Measurements from ENCODE around the gene LYRM1. TPM values are rescaled to one million over a fixed set of nuclear protein-coding genes. Genes with fewer than 3 reads are reported as not detected.

The LYRM1 gene
- polyA plus RNA-seq, 1 of the 3 experiments (the other 2 are of a cell fraction) = 18.1 TPM

- H2AFZ ChIP-seq (ENCODE audit: low read depth) = no peak overlapping the region
- H3K9me2 ChIP-seq = no peaks in the 10 kb centered on the region
- H3K79me2 ChIP-seq (ENCODE audit: insufficient read depth) = no peaks in the 10 kb centered on the region
- H3K27me3 ChIP-seq (ENCODE audit: insufficient read depth) = no peaks in the 10 kb centered on the region
- H3K4me1 ChIP-seq (ENCODE audit: control insufficient read depth in 1 of 2, insufficient read depth in 2 of 2, low read depth in 1 of 2, low read length in 1 of 2) = peaks cover 0 to 6% of the 10 kb centered on the region in 2 experiments; a peak in 1 of 4 replicates
- H3K36me3 ChIP-seq (replicated peaks in 1 of 2; ENCODE audit: control insufficient read depth in 1 of 2, insufficient read depth in 2 of 2, low read length in 1 of 2) = no peaks in the 10 kb centered on the region
- no peak overlapping the region for H3K9ac ChIP-seq
- no peaks in the 10 kb centered on the region for H3K9me3 ChIP-seq
- no peak overlapping the region for H3K4me3 ChIP-seq (ENCODE audit: low read depth in 2 of 2, low read length in 1 of 2)
- H4K20me1 ChIP-seq (ENCODE audit: insufficient read depth) = no peaks in the 10 kb centered on the region
- no peak overlapping the region for H3K4me2 ChIP-seq
- H3F3A ChIP-seq (replicated peaks; ENCODE audit: insufficient read depth) = peaks cover 9% of the 10 kb centered on the region
- WGBS (ENCODE audit: low lambda C conversion rate) = 98% methylated on average over 10 of the region's 10 CpGs
- H3K27ac ChIP-seq (ENCODE audit: low read depth in 2 of 2, low read length in 1 of 2) = no peak overlapping the region
- no peak for DNase-seq
- TF ChIP-seq, protein P1, sequence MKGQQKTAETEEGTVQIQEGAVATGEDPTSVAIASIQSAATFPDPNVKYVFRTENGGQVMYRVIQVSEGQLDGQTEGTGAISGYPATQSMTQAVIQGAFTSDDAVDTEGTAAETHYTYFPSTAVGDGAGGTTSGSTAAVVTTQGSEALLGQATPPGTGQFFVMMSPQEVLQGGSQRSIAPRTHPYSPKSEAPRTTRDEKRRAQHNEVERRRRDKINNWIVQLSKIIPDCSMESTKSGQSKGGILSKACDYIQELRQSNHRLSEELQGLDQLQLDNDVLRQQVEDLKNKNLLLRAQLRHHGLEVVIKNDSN (IDR thresholded peaks at IDR 0.05; ENCODE audit: borderline replicate concordance, low read depth) = no peak
- TF ChIP-seq, protein P2, sequence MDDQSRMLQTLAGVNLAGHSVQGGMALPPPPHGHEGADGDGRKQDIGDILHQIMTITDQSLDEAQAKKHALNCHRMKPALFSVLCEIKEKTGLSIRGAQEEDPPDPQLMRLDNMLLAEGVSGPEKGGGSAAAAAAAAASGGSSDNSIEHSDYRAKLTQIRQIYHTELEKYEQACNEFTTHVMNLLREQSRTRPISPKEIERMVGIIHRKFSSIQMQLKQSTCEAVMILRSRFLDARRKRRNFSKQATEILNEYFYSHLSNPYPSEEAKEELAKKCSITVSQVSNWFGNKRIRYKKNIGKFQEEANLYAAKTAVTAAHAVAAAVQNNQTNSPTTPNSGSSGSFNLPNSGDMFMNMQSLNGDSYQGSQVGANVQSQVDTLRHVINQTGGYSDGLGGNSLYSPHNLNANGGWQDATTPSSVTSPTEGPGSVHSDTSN (IDR thresholded peaks at IDR 0.05) = no peak
- TF ChIP-seq GATA2 (CRISPR knock-in tag; IDR thresholded peaks at IDR 0.05) (no peak), RFX5 (IDR thresholded peaks at IDR 0.05; ENCODE audit: low read length) (no peak), RAD21 (IDR thresholded peaks at IDR 0.05; ENCODE audit: low read length) (no peak), FOSL2 (IDR thresholded peaks at IDR 0.05; ENCODE audit: borderline replicate concordance, low read depth) (no peak), MEF2A (IDR thresholded peaks at IDR 0.05; ENCODE audit: borderline replicate concordance, low read depth) (no peak), POLR2AphosphoS5 (IDR thresholded peaks at IDR 0.05; ENCODE audit: low read depth, low read length) (no peak), CHD2 (IDR thresholded peaks at IDR 0.05; ENCODE audit: low read length, partially characterized antibody) (no peak), FOXJ3 (CRISPR knock-in tag; IDR thresholded peaks at IDR 0.05) (no peak)
- TF ChIP-seq, protein P3, sequence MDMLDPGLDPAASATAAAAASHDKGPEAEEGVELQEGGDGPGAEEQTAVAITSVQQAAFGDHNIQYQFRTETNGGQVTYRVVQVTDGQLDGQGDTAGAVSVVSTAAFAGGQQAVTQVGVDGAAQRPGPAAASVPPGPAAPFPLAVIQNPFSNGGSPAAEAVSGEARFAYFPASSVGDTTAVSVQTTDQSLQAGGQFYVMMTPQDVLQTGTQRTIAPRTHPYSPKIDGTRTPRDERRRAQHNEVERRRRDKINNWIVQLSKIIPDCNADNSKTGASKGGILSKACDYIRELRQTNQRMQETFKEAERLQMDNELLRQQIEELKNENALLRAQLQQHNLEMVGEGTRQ (IDR thresholded peaks at IDR 0.05; ENCODE audit: borderline replicate concordance, low read depth, low read length) = no peak
- ChIA-PET POLR2A (no interaction called here), CTCF (no interaction called here)
Observed at GRCh38 chr16:20916289-20916688, 15.7 kb downstream of the LYRM1 start.

DNA sequence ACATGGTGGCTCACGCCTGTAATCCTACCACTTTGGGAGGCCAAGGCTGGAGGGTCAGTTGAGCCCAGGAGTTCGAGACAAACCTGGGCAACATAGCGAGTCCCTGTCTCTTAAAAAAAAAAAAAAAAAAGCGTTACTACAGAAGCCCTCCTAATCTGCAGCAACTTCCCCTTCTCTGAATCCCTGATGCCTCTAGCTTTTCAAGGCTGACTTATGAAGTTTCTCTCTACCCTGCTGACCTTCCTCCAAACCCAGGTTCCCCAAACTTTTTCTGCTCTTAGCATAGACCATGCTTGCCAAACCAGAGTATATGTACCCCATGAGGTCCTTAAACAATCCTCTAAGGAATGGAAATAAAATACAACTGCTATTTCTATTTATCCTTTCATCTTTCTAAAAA, 16.4 kb downstream of the LYRM1 start:
- Histone ChIP-seq H3K4me3 (ENCODE audit: low read depth in 2 of 2, low read length in 1 of 2) (no peak overlapping the region), H3K9me3 (no peaks in the 10 kb centered on the region), H3K9me2 (no peaks in the 10 kb centered on the region), H2AFZ (ENCODE audit: low read depth) (no peak overlapping the region), H3K9ac (no peak overlapping the region), H3F3A (replicated peaks; ENCODE audit: insufficient read depth) (peaks cover 3% of the 10 kb centered on the region), H3K27ac (ENCODE audit: low read depth in 2 of 2, low read length in 1 of 2) (no peak overlapping the region), H3K4me2 (no peak overlapping the region), H3K36me3 (replicated peaks in 1 of 2; ENCODE audit: control insufficient read depth in 1 of 2, insufficient read depth in 2 of 2, low read length in 1 of 2) (no peaks in the 10 kb centered on the region), H3K79me2 (ENCODE audit: insufficient read depth) (no peaks in the 10 kb centered on the region), H4K20me1 (ENCODE audit: insufficient read depth) (no peaks in the 10 kb centered on the region), H3K27me3 (ENCODE audit: insufficient read depth) (no peaks in the 10 kb centered on the region), H3K4me1 (ENCODE audit: control insufficient read depth in 1 of 2, insufficient read depth in 2 of 2, low read depth in 1 of 2, low read length in 1 of 2) (peaks cover 0 to 6% of the 10 kb centered on the region in 2 experiments; a peak in 1 of 4 replicates)
- ChIA-PET POLR2A (no interaction called here), CTCF (no interaction called here)
- no peak for TF ChIP-seq CTCF (IDR thresholded peaks at IDR 0.05)
- no peak for TF ChIP-seq ELF1 (IDR thresholded peaks at IDR 0.05)
- TF ChIP-seq POLR2AphosphoS5 (IDR thresholded peaks at IDR 0.05; ENCODE audit: low read depth, low read length) = no peak
- TF ChIP-seq, protein P3 (IDR thresholded peaks at IDR 0.05; ENCODE audit: borderline replicate concordance, low read depth, low read length) = no peak
- TF ChIP-seq EZH2phosphoT487 (IDR thresholded peaks at IDR 0.05; ENCODE audit: borderline replicate concordance, low read depth) = no peak
- no peak for TF ChIP-seq RFX5 (IDR thresholded peaks at IDR 0.05; ENCODE audit: low read length)
- TF ChIP-seq YY1 (IDR thresholded peaks at IDR 0.05; ENCODE audit: low read depth) = no peak
- no peak for DNase-seq
- 93% methylated on average over 4 of the region's 4 CpGs for WGBS (ENCODE audit: low lambda C conversion rate)
